GM18511 (cell line): ENCODE results near the gene CTSZ.
"Not testable (repeated sequence)": the region's sequence is repeated elsewhere in the genome, so short reads cannot be mapped to it uniquely, and the experiment has no call there.

Experiments
- ATAC-seq: cut with Tn5 transposase; IDR thresholded peaks from one replicate; pipeline ENCODE4 v1.9.1; 2021; ENCODE audit warnings: mild to moderate bottlenecking, moderate library complexity; ENCODE audit not compliant: unreplicated experiment

Gene CTSZ

DNA sequence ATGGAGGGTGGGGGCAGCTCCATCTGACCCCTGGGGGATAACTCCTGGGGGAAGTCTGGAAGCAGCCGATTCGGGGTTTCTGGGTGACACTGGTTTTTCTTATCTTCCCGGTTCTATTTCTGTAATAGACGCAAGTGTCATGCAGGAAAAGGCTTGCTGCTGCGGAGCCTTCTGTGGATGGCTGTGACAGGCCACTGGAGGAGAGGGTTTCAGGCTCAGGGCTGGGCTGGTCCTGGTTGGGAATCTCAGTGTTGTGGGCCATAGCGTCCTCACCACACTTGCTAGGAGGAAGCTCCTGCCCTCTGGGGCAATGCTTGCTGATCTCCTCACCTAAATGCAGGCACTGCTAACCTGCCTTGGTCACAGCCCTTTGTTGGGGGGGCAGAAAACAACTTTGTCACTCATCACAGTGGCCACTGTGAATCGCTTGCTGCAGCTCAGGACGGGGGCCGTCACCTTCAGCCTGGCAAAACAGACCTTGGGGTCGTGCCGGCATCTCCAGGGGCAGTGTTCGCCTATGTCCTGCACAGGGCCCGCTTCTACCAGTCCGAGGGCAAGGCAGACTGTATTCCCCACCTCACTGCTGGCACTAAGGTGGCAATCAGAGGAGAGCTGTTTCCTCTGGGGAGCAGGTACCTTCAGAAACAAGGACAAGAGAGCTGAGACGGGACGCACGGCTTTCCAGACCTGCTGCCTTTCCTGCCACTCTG lies 7.8 kb upstream of the CTSZ start:
- no peak for ATAC-seq

DNA sequence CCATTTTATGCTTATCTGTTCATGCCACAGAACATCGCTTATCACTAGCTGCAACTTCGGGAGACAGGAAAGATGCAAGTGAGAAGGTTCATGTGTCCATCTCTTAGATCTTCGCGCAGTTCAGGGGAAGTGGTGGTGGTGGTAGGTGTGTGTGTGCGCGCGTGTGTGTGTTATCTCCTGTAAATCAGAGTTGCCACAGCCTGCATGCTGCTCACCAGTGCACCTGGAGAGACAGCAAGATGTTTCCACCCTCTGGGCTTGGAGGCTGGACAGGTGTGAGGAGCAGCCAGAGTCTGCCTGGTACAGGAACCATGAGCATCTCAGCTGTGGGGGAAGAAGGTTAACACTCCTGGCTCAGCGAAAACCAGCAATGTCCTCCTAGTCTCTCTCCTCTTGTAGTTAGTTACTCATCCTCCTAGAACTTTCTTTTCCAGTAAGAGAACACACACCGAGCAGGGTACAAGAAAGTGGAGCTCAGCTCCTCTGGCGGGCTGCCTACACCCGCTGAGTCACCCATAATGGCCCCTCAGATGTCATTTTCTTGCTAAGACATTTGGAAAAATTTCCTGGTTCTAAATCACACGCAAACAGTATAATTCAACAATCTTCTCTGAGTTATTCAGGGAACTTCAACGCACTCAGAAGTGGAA lies 7.0 kb upstream of the CTSZ start:
- no peak for ATAC-seq

DNA sequence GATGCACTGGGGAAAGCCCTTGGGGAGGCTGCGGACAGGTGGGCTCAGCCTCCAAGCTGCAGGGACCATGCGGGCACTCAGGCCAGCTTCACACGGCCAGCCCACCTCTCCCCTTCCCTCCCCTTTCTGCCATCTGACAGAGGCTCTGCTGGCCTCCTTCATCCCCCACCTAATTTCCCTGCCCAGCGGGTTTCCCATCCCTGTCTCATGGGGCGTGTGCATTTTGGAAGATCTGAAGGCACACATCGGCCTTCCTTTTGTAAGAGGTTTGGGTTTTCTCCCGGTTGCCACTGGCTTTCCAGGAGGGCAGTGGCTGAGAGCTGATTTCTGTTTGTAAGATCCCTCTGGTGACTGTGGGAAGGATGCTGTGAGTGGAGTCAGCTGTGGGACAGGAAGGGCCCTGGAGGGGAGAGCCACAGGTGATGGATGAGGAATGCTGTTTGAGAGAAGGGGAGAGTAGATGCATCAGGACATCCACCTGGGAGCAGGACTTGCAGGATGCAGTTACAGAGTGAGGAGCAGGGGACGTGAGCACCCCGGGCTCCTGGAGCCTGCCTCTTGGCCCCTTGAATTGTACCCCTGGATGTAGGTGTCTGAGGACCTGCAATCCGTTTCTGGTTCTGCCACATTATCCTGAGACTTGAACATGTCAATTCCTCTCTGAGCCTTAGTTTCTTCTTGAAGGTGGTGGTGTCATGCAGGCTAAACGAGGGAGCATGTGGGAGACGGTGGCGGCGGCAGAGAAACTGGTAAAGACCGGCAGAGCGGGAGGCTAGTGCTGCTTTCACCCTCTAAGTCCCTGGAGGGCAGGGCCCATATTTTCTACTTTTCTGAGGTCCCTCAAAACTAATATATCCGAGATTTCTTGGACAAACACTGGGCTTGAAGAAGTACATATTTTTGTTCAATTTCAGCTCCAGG lies 6.2 kb upstream of the CTSZ start:
- no peak for ATAC-seq

DNA sequence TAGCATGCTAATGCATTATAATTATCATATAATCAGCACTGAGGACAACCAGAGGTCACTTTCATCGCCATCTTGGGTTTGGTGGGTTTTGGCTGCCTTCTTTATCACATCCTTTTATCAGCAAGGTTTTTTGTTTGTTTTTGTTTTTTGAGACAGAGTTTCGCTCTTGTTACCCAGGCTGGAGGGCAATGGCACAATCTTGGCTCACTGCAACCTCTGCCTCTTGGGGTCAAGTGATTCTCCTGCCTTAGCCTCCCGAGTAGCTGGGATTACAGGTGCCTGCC lies 4.8 kb upstream of the CTSZ start:
- not testable (repeated sequence) for ATAC-seq

DNA sequence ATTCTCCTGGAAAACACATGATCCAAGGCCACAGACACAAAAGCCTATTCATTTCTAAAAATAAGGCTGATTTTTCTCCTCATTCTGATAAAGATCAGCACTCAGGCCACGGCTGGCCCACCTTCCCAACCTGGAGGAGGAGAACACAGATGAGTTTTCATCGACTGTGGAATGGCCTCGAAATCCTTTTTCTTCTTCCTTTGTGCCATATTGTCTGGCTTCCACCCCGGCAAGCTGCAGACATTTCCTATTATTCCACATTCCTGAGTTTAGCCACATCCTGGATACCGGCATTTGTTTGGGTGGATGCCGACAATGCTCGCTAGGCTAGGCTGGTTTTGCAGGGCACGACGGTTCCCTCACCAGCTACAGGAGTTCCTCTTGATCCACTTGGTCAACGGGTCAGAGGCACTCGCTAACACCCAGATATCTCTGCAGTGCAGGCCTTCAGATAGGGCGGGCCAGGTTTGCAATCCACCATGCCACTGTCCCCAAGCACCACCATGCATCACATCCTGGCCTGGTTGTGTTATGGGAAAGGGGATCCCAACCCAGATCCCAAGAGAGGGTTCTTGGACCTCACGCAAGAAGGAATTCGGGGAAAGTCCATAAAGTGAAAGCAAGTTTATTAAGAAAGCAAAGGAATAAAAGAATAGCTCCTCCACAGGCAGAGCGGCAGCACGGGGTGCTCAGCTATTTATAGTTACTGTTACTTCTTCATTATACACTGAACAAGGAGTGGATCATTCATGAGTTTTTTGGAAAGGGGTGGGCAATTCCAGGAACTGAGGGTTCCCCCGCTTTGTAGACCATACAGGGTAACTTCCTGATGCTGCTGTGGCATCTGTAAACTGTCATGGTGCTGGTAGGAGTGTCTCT lies 4.2 kb upstream of the CTSZ start:
- ATAC-seq: no peak

DNA sequence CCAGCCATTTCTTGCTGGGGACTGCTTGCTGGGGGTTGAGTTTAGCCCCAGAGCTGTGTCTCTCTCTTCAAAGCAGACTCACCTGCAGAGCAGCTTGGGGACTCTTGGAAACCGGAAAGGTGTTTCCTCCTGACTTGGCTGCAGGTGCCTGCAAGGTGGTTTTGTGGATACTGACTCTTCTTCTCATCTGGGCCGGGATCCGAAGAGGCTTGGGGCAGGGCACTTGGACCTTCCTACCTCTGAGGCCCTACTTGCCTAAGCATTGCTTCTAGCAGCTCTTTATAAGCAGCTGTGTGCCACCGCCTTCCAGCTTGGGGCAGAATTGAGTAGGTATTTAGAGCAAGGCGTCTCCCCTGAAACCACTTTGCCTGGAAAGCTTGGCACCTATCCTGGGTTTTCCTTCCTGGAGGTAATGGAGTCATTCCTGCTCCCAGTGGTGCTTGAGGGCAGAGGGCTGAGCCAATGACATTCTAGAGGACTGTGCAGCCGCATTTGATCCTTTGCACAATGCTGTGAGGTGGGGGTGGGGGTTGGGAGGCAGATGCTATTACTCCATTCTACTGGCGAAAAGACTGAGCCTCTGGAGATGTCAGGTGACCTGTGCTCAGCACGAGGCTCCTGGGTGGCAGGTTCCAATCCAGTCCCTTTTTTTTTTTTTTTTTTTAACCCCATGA lies 3.4 kb upstream of the CTSZ start:
- ATAC-seq: no peak

DNA sequence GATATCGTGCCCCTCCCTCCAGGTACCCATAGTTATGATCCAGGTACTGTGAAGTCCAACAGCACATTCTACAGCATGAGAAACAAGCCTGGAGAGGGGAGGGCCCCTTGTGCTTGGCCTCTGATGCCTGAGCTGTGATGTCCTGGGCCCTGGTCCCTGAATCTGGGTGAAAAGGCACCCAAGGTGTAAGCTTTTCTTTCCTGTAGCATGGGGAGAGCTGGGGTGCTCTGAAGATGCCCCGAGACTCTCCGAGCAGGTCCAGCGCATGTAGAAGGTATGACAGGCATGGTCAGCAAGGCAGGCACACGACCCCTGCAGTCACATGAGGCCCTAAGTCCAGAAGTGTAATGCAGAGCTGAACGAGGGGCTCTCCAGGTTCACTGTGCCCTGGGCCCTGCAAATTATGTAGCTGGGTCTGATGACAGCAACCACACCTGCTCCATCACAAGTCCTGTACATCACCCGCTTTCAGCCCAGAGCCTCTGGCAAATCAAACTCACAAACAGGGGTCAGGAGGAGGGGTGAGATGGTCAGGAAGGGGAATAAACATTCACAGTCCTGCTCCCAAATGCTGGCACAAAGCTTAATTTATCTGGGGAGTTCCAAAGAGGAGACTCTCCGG lies 1.8 kb upstream of the CTSZ start:
- ATAC-seq: no peak

DNA sequence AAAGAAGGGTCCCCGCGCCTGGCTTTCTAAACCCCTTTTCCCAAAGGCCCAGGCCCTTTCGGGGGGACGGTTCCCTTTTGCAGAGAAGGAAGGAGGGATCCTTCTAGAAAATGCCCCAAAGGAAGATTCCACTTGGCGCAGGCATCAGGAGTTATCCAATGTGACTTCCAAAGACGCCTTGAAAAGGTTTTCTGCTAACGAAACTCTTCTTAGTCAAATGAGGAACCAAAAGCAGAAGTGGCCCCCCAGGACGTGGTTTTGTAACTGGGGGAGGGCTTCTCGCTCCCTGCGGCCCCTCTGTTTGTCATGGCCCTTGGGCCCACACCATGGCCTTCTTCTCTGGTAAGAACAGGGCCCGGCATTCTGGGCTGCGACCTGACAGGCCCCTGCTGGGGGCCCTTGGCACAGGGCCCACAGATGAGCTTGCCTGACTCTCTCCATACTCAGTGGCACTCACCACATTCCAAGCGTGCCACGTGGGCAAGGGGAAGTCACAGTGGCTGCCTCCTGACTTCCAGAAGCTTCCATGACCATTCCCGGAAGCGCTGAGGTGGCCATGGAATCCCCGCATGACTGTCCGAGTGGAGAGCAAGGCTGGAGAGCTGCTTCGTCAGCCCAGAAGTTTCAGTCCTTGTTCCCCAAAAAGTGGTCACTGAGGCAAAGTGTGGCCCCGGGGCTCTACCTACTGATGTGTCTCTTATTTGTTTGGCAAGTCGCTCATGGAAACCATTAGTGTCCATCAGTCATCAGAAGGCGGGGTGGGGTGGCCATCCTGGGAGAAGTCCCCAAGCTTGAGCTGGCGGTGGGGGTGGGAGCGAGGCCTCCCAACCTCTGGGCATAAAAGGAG lies 834 bp upstream of the CTSZ start:
- peak; percentile 46 for ATAC-seq

DNA sequence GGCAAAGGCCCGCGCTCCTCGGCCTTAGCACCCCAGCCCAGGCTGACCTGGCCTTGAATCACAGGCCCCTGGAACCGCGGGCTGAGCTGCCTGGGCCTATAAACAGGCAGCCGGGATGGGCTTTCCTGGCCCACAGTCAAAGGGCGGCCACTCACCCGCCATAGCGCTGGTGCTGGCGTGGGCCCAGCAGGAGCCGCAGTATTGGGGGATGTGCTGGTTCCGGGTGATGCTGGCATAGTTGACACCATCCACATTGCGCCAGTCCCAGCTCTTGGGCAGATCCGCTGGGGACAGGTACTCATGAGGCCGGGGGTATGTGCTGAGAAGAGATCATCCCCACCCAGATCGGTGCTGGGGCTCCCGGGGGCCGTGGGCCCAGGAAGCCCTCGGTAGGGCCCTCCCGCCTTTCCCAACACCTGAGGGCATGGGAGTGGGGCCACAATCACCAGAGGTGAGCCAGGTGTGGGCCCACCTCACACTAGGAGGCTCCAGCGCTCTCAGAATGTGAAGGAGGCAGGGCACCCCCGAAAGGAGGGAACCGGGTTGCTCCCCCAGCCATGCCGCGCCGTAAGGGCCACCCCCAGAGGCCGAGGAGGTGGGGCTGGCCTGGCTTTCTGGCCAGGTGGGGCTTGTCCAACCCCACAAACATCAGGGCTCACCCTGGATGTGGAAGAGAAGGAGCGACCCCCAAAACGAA lies 739 bp downstream of the CTSZ start:
- no peak for ATAC-seq

DNA sequence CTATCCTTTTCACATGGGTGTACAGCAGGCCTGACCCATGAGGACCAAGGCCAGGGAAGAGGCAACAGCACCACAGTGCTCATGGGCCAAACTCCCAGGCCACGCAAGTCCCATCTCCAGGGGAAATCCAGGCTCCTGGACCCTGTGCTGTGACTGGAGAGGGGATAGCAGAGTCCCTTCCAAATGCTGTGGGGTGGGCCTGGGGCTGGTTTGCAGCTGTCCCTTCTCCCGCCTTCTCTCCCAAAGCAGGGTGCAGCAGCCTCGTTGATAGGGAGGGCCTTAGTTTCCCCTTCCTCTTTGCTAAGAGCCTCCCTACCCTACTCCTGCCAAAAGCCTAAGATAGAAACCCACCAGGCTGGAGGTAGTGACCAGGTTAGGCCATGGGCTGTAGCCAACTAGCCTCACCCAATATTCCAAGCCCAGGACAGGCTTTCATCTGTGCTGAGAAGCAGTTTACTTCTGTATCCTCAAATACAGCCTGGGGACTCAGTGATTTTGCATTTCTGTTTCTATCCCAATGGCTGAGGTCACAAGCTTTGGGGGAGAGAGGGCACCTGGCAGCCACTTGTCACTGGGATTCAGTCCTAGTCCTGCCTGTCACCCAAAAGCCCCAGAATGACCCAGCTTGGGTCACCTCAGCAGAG lies 1.4 kb downstream of the CTSZ start:
- ATAC-seq: no peak

DNA sequence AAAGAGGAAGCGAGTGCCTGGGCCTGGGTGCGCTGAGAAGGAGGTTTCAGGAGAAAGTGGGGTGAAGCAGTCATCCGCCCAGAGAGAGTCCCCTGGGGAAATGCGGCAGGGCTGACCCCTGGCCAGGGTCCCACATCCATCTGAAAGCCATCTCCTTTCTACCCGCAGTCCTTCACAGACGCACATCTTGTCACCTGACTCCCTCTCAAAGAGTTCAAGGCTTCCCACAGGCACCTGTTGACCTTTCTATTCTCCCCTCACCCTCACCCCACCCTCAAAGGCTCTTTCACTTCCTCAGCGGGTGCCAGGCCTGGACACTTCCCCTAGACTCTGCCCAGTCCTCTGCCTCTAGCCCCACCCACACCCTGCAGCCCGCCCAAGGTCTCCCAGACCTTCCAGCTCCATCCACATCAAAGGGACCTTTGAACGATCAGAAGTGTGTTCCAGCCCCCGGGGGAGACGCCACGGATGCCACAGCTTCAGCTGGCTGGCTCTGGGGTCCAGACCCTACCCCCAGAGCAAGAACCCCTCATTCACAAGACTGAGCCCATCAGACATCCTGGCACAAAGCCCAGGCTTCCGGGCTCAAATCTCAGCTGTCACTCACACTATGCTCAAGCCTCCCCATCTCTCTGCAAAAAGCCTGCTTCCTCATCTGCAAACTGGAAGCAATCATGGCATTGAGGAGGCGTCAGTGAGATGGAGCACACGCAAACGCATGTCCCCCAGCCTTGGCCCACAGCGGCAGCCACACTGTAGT lies 2.1 kb downstream of the CTSZ start:
- ATAC-seq: peak; percentile 70

DNA sequence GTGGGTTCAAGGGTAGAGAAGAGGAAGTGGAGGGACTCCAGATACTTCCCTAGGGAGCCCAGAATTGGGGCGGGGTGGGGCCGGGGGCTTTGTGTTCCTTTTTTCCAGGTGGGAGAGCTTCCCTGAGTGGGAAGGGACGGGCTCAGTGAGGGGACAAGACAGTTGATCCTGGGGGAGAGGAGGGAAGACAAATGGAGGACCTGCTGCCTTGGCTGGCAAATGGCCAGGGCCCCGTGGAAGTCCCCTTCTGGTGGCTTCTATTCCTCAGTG lies 2.6 kb downstream of the CTSZ start:
- no peak for ATAC-seq

DNA sequence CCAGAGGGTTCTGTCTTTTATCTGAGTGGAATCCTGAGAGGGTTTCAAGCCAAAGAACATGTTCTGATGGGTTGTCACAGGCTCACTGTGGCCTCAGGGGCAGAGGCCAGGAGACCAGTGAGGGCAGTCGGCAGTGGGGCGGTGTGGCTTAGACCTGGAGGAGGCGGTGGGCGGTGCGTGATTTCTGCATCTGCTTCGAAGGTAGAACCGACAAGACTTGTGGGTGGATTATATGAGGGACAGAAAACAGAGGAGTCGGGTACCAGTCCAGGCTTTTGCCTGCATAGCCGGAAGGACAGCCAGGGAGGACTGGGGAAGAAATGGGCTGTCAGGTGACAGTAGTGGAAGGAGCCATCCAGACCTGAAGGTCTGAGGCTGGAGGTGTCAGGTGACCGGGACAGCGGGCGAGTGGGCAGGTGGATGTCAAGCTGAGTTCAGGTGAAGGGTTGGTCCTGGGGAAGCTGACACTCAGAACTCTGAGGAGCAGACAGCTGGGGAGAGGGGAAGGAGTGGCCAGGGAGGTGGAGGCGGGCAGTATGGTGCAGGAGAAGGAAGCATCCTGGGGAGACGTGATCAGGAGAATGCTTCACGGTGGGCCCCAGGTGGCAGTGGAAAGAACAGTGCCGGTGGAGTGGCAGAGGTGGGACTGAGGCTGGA lies 3.1 kb downstream of the CTSZ start:
- ATAC-seq: no peak

DNA sequence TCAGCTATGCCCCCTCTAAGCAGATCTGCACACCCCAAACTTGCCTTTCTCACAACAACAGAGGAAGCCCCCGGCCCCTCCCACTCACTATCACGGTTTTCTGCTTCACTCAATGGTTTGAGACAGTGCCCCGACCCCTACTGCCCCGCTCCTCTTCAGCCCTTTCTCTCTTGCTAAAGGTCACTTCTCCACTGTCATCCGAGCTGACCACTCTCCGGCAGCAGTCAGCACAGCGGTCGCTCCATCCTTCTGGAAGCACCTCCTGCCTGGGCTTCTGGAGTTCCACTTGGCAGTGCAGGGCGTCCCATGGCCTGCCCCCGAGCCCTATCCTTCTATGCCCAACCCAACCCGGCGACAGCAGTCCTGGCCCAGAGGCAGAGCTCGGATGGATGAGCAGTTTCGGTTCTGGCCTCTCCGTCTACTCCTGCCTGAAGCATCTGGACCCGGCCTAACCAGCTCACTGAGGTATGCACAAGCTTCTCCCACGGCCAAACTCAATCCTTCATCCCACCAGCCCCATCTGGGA lies 4.1 kb downstream of the CTSZ start:
- no peak for ATAC-seq

DNA sequence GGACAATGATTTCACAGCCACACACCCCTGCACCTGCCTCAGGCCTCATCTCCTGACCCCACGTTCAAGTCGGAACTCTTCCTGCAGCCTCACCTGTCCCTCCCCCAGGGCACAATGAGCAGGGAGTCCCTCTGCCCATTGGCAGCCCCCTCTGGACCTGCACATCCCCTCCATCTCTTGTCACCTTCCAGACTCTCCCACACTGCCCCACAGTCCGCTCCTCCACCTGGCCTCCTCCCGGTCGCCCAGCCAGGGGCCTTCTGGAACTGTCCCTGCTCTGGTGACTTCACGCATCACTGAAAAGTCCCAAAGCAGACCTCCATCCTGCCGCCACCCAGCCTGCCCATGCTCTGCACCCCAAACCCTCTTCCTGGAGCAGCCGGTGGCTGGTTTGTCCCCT lies 4.7 kb downstream of the CTSZ start:
- ATAC-seq: no peak

DNA sequence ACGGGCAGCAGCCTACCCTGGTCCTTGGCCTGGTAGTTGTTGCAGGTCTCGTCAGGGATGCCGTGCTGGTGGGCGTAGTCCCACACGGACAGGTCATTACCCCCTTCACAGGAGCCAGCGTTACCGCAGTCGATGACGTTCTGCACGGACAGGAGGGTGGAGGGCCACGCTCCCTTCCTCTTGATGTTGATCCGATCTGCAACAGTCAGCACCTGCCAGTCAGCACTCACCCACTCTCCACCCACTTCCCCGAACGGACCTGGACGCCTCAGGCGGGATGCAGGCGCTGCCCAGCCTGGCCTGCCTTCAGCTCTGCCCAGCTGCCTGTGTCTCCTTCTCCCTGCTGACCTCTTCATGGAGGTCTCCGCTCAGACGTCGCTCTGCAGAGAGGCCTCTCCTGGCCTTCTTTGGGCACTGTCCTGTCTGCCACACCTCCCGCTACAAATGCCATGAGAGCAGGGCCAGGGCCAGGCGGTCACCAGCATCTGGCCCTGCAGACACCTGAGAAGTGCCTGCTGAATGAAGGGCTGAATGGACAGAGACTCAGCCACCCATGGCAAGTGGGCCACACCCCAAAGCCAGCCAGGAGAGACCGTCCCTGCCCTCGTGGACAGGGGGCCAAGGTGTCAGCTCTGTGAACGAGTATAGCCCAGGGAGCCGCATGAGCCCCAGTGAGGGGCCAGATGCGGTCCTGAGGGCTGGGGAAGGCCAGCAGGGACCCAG lies 5.4 kb downstream of the CTSZ start:
- ATAC-seq: no peak
